Subcutaneous adipose tissue (tissue), 4 donors: ENCODE data around the gene REC8. TPM values are rescaled to one million over a fixed set of nuclear protein-coding genes. Genes with fewer than 3 reads are reported as not detected.

ENCODE experiments used
- CTCF ChIP-seq: fragments of 450-650 bp; IDR thresholded peaks from one replicate; pipeline ENCODE4 v1.5.1; 2016; ENCODE audit warnings: low read depth, mild to moderate bottlenecking, control low read depth, antibody characterized with exemption, moderate library complexity
- small RNA-seq: library from RNA; depleted of rRNA; stranded (forward); fragments of <200 nt; gene quantifications from one replicate; pipeline ENCODE3, GENCODE V24; 2016
- total RNA-seq, 4 donors: library from RNA; depleted of rRNA; stranded (reverse); fragments of >200 nt; gene quantifications; one replicate each; pipeline ENCODE4 v1.1.0, GENCODE V29; 2016

Gene REC8
- total RNA-seq, 4 donors from 2014 or later: 3.1 to 27.7 (median 5.5) TPM

DNA sequence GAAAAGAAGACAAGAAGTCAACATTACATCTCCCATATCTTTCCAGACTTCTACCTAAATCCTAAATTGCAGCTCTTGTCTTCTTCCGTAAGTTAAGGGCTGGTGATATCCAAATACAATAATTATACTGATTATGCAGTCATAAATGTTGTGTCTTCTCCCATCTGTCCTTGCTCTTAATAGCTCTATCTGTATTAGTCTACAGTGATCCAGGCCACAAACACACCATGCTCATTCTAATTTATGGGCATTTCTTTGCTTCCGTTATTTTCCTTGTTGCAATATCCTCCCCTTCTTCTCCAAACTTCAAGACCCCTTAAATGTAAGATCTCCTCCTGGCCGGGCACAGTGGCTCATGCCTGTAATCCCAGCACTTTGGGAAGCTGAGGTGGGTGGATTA, 47.6 kb downstream of the REC8 start:
- TF ChIP-seq CTCF: no peak

GRCh38 chr14:24224618-24225071, 52.8 kb downstream of the REC8 start:
- TF ChIP-seq CTCF: no peak

DNA sequence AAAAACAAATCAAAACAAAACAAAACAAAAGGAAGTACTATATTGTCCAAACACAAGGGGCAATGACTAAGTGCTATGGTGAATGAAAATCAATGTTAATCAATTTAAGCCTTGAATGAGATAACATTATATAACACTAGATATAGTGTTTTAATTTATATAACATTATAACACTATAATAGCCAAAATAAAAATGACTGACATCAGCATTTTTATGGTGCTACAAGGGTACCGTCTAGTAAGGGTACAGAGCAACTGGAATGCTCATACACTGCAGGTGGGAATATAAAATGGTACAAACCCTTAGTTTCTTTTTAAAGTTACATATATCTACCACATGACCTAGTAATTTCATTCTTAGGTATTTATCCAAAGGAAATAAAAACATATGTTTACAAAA, 54.6 kb downstream of the REC8 start:
- no peak for TF ChIP-seq CTCF

GRCh38 chr14:24228902-24229301, 57.0 kb downstream of the REC8 start:
- no peak for TF ChIP-seq CTCF

Small RNA genes within 50 kb of the gene (small RNA-seq; reads per million reads assigned to genes)
- not detected for gene AL136295.4
- gene CHMP4A: not detected
- not detected for gene IPO4
- not detected for gene IRF9
- gene MDP1: not detected
- 1.1 reads per million for gene RNA5SP383

Other genes starting within 250 kb of the REC8 start
- gene DHRS4, start 218.3 kb upstream of the REC8 start, total RNA-seq: 10 to 100 TPM; 42.0 to 60.7 (median 45.8) TPM
- gene DHRS4L2, start 183.2 kb upstream of the REC8 start, total RNA-seq: 10 to 100 TPM; 13.9 to 26.4 (median 20.9) TPM
- under 1 TPM in 3 of 4 donors, not detected in 1; 0.17 to 0.33 (median 0.22) TPM for gene CARMIL3, start 120.1 kb upstream of the REC8 start, total RNA-seq
- gene CPNE6, start 100.5 kb upstream of the REC8 start, total RNA-seq: not detected
- gene PCK2, start 77.8 kb upstream of the REC8 start, total RNA-seq: 100 to 1,000 TPM in 1 of 4 donors, 10 to 100 TPM in 3; 24.0 to 125 (median 53.1) TPM
- 10 to 100 TPM; 39.6 to 83.5 (median 53.2) TPM for gene DCAF11, start 57.3 kb upstream of the REC8 start, total RNA-seq
- 1 to 10 TPM in 3 of 4 donors, not detected in 1; 1.0 to 3.0 (median 1.1) TPM for gene NRL, start 57.1 kb upstream of the REC8 start, total RNA-seq
- gene FITM1, start 41.4 kb upstream of the REC8 start, total RNA-seq: under 1 TPM in 1 of 4 donors, not detected in 3; 0.68 TPM
- 100 to 1,000 TPM in 2 of 4 donors, 10 to 100 TPM in 2; 89.6 to 110 (median 99.7) TPM for gene PSME1, start 35.9 kb upstream of the REC8 start, total RNA-seq
- 10 to 100 TPM in 2 of 4 donors, 1 to 10 TPM in 2; 6.7 to 16.3 (median 11.6) TPM for gene EMC9, start 30.5 kb upstream of the REC8 start, total RNA-seq
- 10 to 100 TPM; 34.5 to 42.8 (median 39.5) TPM for gene PSME2, start 25.5 kb upstream of the REC8 start, total RNA-seq
- 10 to 100 TPM; 21.7 to 54.8 (median 27.4) TPM for gene RNF31, start 24.6 kb upstream of the REC8 start, total RNA-seq
- gene IRF9, start 10.8 kb upstream of the REC8 start, total RNA-seq: 10 to 100 TPM; 31.6 to 83.1 (median 55.9) TPM
- gene IPO4, start 16.7 kb downstream of the REC8 start, total RNA-seq: 10 to 100 TPM; 12.1 to 60.0 (median 17.3) TPM
- gene TM9SF1, start 23.4 kb downstream of the REC8 start, total RNA-seq: 10 to 100 TPM; 36.7 to 46.6 (median 41.5) TPM
- not detected for gene TSSK4, start 33.6 kb downstream of the REC8 start, total RNA-seq
- 100 to 1,000 TPM in 2 of 4 donors, 10 to 100 TPM in 2; 54.1 to 114 (median 82.3) TPM for gene CHMP4A, start 41.4 kb downstream of the REC8 start, total RNA-seq
- 10 to 100 TPM; 14.3 to 30.3 (median 24.1) TPM for gene MDP1, start 44.0 kb downstream of the REC8 start, total RNA-seq
- 100 to 1,000 TPM; 106 to 156 (median 122) TPM for gene NEDD8, start 60.3 kb downstream of the REC8 start, total RNA-seq
- gene GMPR2, start 60.8 kb downstream of the REC8 start, total RNA-seq: 10 to 100 TPM; 31.3 to 75.5 (median 54.3) TPM
- 10 to 100 TPM; 46.1 to 68.0 (median 58.3) TPM for gene TINF2, start 70.5 kb downstream of the REC8 start, total RNA-seq
- gene TGM1, start 91.1 kb downstream of the REC8 start, total RNA-seq: 1 to 10 TPM in 1 of 4 donors, under 1 TPM in 2, not detected in 1; 0.49 to 1.3 (median 0.85) TPM
- gene RABGGTA, start 99.5 kb downstream of the REC8 start, total RNA-seq: 10 to 100 TPM; 11.9 to 34.9 (median 22.6) TPM
- gene DHRS1, start 127.7 kb downstream of the REC8 start, total RNA-seq: 10 to 100 TPM; 22.7 to 33.0 (median 28.6) TPM
- gene NOP9, start 127.8 kb downstream of the REC8 start, total RNA-seq: 10 to 100 TPM; 14.3 to 19.4 (median 15.1) TPM
- 10 to 100 TPM in 2 of 4 donors, 1 to 10 TPM in 2; 5.2 to 14.3 (median 10.3) TPM for gene CIDEB, start 135.9 kb downstream of the REC8 start, total RNA-seq
- gene LTB4R2, start 138.1 kb downstream of the REC8 start, total RNA-seq: 10 to 100 TPM in 1 of 4 donors, 1 to 10 TPM in 3; 2.0 to 11.9 (median 6.4) TPM
- 10 to 100 TPM in 1 of 4 donors, 1 to 10 TPM in 3; 4.2 to 10.9 (median 7.5) TPM for gene LTB4R, start 139.4 kb downstream of the REC8 start, total RNA-seq
- gene ADCY4, start 163.0 kb downstream of the REC8 start, total RNA-seq: 100 to 1,000 TPM in 1 of 4 donors, 10 to 100 TPM in 3; 16.5 to 103 (median 28.8) TPM
- 10 to 100 TPM; 10.3 to 14.3 (median 12.3) TPM for gene RIPK3, start 167.9 kb downstream of the REC8 start, total RNA-seq
- 10 to 100 TPM; 20.9 to 33.5 (median 26.1) TPM for gene NFATC4, start 196.1 kb downstream of the REC8 start, total RNA-seq
- 10 to 100 TPM in 1 of 4 donors, 1 to 10 TPM in 3; 4.7 to 14.5 (median 7.8) TPM for gene NYNRIN, start 226.9 kb downstream of the REC8 start, total RNA-seq